ENCODE results near the gene TMPRSS2.
"Not testable (repeated sequence)": the region's sequence is repeated elsewhere in the genome, so short reads cannot be mapped to it uniquely, and the experiment has no call there.

DNA sequence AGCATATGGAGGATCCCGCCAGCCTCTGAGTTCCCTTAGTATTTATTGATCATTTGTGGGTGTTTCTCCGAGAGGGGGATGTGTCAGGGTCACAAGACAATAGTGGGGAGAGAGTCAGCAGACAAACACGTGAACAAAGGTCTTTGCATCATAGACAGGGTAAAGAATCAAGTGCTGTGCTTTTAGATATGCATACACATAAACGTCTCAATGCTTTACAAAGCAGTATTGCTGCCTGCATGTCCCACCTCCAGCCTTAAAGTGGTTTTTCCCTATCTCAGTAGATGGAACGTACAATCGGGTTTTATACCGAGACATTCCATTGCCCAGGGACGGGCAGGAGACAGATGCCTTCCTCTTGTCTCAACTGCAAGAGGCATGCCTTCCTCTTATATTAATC lies 87.0 kb downstream of the TMPRSS2 start:
- not testable (repeated sequence) for TF ChIP-seq EP300, POLR2A, CTCF, POLR2AphosphoS5 (IDR thresholded peaks at IDR 0.05)
